Activated CD8-positive, alpha-beta memory T cell treated with anti-CD3 and anti-CD28 coated beads for 4 hours (primary cell): ENCODE results near the gene CHRNA1.

Experiments used
- DNase-seq, 2 donors: peaks; one replicate each; pipeline ENCODE4 v3.0.0-alpha.2; 2020; ENCODE audit warnings: low read depth in 2 of 2

CHRNA1 gene

DNA sequence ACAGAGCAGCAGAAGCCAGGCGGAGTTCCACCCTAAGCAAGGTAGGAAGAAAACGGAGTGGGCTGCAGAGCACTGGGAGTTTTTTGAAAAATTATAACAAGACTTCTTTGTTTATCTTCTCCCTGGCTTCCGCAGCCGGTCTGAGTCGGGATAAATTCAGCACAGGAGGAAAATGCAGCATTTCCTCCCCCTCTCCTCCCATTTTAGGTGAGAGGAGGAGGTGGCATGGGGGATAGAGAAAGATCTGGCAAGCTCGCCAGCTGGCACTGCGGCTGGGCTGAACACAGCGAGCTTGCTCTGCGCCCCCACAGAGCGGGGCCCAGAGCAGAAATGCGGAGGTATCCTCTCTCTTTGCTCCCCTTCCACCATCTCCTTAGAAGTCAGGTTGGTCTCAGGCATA, 17.7 kb upstream of the CHRNA1 start:
- DNase-seq, result no peak

- no peak for DNase-seq
Measured at GRCh38 chr2:174781298-174781697, 17.0 kb upstream of the CHRNA1 start.

GRCh38 chr2:174780856-174781255, 16.6 kb upstream of the CHRNA1 start:
- no peak for DNase-seq

- no peak for DNase-seq
Measured at GRCh38 chr2:174780191-174780840, 16.0 kb upstream of the CHRNA1 start.

DNA sequence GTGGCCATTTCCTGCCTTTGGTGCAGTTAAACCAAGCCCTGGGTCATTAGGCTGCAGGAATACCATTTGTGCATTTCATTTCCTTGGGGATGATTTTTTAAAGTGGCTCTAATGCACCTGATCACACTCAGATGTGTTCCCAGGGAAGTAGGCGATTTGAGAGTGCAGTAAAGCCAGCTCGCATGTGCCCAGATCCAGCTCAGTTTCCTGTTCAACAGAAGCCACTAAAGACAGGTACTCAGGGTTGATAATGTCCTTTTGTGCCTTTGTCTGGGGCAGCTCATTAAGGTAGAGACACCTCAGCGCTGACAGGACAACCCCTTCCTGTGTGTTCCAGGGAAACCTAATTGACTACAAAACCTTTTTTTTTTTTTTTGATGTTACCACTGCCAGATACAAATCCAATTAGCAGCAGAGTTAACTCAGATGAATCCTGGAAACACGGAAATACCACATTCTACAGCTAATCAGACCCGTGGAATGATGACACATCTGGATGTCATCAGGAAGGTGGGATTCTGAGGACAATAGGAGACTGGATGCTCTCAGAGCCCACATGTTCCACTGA, 15.2 kb upstream of the CHRNA1 start:
- no peak for DNase-seq

GRCh38 chr2:174778085-174778981, 14.1 kb upstream of the CHRNA1 start:
- DNase-seq, result peak; percentile 36 to 51

GRCh38 chr2:174777347-174778084, 13.2 kb upstream of the CHRNA1 start:
- DNase-seq, result no peak

GRCh38 chr2:174776675-174777074, 12.4 kb upstream of the CHRNA1 start:
- DNase-seq, result no peak

DNA sequence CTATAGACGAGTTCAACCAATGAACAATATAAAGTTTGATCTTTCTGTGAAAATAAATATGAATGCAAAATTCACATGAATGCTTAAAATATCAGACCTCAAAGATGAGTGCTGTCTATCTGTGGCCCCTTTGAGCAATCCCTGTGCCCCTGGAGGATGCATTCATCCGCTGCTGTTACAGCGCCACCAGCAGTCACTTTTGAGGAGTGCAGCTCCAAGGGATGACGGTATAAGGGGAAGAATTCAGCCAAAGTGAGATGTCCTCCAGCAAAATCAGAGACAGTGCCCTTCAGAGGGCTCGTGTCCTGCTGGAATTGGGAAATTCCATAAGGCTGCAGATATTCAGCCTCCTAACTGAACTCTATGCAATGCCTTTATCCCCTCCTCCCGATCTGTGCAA, 12.0 kb upstream of the CHRNA1 start:
- no peak for DNase-seq

DNA sequence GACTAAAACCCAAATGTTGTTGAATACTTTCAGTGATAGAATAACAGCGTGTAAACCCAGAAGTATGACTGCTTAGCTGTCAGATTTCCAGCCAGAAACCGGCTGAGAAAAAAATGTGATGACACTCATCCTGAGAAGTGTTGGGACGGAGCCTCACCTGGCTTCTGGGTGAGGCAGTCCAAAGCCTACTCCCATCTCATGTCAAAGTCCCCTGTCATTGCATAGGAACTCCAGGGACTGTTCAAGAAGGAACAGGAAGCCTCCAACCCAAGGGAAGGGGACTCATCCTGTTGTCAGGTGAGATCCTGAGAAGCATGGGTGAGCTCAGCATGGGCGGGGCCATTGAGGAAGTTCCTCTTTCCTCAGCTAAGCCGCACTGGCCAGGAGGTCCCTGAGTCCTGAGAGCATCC, 11.3 kb upstream of the CHRNA1 start:
- no peak for DNase-seq

DNA sequence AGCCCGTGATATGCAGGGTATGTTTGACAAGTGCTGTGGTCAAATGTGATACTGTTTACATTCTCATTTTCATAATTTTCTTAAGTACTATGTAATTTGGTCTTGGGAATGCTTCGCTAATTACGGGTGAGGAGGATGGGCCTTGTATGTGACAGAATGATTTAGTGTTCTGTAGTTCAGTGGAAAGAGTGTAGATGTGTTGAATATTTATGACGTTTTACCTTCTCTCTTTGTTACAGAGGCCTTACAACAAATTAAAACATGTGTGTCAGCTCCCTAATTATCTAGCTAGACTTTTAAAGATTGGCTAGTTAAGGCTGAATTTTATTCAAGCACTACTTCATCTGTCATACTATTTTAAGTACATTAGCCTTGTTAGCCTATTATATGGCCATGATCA, 10.6 kb upstream of the CHRNA1 start:
- no peak for DNase-seq

GRCh38 chr2:174773215-174773614, 8.9 kb upstream of the CHRNA1 start:
- DNase-seq, result no peak

DNA sequence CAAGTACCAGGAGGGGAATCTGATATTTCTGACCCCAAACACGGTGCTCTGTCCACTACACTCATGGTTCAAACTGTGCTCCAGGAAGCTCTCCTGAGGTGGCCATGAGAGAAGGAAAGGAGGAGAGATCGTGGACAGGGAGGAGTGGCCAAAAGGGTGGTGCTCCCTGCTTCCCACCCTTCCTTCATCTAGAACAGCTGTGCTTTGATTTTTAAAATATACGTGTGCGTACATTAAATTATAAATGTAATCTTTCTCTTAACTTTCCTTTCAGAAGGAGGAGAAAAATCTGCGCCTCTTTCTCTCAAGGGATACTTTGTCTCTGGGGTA, 8.2 kb upstream of the CHRNA1 start:
- DNase-seq, result no peak

DNA sequence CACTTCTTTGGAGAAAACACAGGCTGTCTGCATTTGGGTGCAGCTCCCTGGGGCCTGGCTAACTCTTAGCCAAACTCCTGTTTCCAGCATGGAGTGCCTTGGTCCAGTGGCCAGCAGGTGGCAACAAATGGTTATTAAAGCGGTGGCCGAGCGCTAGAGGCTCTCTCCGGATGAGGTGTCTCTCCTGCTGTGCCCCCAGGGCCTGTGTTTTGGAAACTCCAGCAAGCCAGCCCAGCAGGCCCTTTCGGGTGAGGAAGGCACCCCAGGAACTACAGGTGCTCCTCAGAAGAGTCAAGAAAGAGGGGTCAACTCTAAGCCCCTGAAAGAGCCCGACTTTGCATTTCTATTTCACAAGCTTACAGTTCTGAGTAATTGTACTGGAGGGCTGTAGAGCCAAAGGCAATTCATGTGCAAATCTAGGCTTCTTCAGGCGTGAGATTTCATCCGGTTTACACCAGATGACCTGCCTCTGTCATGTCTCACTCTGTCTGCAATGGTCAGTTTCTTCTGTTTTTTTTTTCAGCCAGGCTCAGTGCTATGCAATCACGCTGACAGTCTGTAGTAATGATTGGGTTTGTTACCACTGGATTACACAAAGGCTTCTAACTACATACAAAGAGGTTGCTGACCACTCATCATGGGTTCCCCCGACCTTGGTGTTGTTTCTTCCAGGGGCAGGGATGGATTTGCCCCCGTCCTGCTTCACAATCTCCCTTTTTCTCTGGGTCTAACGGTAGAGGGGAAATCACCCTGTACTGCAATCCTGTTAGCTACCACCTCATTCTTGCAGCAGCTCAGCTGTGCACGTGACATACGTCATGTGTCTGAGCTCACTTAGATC, 7.6 kb upstream of the CHRNA1 start:
- no peak for DNase-seq

DNA sequence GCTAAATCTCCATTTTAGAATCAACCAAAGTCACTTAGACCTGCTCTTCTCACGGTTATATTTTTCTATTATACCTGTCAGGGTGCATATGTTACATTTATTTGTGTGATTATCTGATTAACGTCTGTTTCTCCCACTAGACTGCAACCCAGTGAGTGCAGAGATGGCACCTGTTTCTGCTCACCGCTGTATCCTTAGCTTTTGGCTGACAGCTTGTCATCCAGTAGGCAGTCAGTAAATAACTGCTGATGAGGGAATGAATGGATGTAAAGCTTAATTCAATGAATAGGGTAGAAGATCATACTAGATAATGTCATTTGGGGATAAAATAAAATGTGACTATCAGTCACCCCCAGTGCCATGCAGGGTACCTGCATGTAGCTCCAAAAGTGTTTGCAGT, 6.9 kb upstream of the CHRNA1 start:
- no peak for DNase-seq

GRCh38 chr2:174768557-174768956, 4.3 kb upstream of the CHRNA1 start:
- no peak for DNase-seq

- DNase-seq, result no peak
Measured at GRCh38 chr2:174766271-174766670, 2.0 kb upstream of the CHRNA1 start.

DNA sequence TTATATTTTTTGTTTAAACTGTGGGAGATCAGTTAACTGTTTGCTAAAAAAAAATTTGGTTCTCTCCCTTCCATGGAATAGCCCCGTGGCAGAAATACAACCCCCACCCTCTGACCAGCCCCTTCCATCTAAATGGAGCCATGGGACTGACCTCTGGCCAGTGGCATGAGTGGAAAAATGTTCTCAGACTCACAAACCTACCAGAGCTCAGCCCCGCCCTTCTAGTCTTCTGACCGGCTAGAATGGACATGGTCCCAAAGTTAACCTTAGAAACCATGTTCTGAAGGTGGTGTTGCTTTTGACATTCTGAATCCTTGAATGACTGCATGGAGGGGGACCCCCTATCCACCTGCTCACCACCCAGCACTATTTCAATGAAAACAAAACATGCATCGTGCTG, 1.3 kb upstream of the CHRNA1 start:
- DNase-seq, result no peak

DNA sequence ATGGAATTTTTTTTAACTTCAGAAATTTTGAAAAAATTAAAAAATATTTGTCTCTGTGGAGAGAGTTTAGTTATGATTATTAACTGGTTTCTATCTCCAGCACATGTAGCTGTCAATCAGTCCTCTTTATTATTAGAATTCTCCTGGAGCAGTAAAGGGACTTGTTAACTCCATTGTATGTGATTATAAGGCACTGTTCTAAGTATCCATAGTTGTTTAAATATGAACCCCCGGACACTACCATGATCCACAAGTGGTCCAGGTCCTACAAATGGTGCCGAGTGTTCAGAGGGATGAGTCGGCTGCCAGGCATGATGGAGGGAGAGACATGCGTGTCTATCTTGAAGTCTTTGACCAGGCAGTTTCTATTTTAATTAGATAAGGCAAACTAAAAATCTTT, 492 bp downstream of the CHRNA1 start:
- no peak for DNase-seq

- DNase-seq, result no peak
Measured at GRCh38 chr2:174762464-174762863, 1.8 kb downstream of the CHRNA1 start.

DNA sequence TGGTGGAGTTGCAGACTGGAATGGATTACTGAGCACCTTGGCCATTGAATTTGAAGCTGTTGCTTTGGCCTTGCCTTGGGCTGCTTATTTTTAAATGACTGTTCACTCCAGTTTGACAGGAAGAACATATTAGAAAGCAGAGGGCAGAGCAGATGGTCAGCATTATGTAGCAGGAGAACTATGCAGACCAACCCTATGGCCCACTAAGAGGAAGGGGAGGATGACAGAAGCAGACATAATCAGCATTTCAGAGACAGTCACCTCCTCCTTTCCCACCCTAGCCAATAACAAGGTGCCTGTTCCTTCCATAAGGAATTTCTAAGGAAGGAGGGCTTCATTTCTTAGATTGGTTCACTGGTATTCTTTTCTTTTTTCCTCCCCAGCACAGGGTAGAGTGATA, 2.4 kb downstream of the CHRNA1 start:
- DNase-seq, result no peak
